GM21825 (cell line): ENCODE results near the gene SELP.
"Not testable (repeated sequence)": the region's sequence is repeated elsewhere in the genome, so short reads cannot be mapped to it uniquely, and the experiment has no call there.

ENCODE experiments used
- ATAC-seq: cut with Tn5 transposase; IDR thresholded peaks from one replicate; pipeline ENCODE4 v1.9.1; 2021; ENCODE audit warnings: mild to moderate bottlenecking, moderate library complexity; ENCODE audit not compliant: unreplicated experiment

The SELP gene

DNA sequence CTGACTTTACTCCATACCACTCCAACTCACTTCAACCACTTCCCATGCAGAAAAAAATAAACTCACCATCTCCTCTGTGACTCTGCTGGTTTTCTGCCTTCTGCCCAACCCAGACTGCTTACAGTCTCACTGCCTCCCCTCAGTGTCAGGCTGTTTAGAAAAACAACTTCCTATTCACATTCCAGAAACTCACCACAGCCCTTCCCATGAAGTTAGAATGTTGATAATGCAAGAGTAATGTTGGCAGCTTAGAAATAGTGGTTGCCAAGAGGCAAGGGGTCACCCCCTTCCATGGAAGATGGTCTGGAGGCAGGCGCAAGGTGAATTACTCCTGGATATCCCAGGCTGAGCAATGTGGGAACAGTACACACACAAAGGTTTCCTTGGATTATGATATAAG lies at the start of gene SELP:
TSS of gene SELP (minus strand) at position 119 of the 400 bp plus-strand sequence. CDS start at position 69, 50 bp downstream.
- no peak for ATAC-seq

DNA sequence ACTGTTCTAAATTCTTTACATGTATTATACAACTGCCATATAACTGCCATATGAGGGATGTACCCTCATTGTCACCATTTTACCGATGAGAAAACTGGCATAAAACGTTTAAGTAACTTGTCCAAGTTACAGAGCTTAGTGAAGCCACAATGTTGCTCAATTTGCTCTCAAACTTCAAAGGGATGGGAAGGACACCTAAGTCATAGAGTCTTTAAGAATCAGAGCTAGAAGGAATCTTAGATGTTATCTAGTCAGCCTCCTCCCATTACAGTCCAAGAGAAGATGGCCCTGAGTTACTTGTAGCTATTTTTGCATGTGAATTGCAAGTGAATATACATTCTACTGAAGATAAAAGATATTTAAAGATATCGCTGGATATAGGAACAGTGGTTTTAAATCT lies 49.8 kb upstream of the SELP start:
- ATAC-seq, result no peak

DNA sequence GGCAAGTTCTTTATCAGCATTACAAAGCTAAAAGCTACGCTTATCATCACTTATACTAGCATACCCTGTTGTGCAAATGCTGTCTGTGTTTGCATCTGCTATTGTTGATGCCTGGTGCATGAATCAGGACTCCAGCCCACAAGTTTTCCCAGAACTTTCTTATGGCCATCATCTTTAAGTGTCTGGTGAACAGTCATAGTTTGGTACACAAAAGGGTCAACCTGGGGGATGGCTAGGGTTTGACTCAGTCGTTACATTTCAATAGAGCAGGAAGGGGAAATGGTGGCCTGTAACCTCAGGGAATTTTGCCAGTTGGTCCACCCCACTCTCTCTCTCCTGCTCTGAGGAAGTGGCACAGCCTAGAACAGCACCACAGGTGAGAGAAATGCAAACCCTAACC lies 46.1 kb upstream of the SELP start:
- ATAC-seq, result no peak

DNA sequence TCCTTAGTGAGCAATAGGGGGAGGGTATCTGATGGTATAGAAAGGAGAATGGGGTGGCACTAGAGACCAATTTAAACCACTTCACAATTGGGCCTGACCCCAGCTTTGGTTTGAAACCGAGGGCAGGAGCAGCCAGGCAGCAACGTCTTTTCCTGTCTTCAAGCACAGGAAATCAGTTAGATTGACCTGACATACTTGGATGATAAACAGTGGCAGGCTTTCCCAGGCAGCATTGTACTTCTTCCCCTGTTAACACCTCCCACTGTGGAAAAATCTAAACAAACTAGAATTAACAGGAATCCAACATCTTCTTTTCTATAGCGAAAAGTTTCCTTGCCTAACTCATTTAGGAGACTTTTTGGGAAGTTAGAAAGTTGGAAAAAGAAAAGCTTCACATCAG lies 40.9 kb upstream of the SELP start:
- ATAC-seq, result no peak

DNA sequence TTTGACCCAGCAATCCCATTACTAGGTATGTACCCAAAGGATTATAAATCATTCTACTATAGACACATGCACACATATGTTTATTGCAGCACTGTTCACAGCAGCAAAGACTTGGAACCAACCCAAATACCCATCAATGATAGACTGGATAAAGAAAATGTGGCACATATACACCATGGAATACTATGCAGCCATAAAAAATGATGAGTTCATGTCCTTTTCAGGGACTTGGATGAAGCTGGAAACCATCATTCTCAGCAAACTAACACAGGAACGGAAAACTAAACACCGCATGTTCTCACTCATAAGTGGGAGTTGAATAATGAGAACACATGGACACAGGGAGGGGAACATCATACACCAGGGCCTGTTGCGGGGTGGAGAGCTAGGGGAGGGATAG lies 40.3 kb upstream of the SELP start:
- not testable (repeated sequence) for ATAC-seq

DNA sequence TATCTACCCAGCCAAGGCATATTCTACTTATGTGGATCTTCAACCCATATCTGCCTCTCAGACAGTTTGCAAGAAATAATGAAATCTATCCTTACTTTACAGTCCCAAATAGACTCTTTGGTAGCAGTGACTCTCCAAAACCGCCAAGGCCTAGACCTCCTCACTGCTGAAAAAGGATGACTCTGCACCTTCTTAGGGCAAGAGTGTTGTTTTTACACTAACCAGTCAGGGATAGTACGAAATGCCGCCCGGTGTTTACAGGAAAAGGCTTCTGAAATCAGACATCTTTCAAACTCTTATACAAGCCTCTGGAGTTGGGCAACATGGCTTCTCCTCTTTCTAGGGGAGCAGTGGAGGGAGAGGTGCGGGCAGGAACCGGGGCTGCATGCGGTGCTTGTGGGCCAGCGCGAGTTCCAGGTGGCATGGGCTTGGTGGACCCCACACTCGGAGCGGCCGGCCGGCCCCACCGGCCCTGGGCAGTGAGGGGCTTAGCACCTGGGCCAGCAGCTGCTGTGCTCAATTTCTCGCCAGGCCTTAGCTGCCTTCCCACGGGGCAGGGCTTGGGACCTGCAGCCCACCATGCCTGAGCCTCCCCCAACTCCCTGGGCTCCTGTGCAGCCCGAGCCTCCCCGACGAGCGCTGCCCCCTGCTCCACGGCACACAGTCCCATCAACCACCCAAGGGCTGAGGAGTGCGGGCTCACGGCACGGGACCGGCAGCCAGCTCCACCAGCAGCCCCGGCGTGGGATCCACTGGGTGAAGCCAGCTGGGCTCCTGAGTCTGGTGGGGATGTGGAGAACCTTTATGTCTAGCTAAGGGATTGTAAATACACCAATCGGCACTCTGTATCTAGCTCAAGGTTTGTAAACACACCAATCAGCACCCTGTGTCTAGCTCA lies 38.0 kb upstream of the SELP start:
- not testable (repeated sequence) for ATAC-seq

DNA sequence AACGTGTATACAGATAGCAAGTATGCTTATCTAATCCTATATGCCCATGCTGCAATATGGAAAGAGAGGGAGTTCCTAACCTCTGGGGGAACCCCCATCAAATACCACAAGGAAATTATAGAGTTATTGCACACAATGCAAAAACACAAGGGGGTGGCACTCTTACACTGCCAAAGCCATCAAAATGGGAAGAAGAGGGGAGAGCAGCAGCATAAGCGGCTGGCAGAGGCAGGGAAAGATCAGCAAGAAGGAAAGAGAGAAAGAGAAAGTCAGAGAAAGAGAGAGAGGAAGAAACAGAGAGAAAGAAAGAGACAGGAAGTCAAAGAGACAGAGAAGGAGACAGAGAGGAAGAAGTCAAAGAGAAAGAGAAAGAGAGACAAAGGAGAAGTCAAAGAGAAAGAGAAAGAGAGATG lies 37.3 kb upstream of the SELP start:
- not testable (repeated sequence) for ATAC-seq

DNA sequence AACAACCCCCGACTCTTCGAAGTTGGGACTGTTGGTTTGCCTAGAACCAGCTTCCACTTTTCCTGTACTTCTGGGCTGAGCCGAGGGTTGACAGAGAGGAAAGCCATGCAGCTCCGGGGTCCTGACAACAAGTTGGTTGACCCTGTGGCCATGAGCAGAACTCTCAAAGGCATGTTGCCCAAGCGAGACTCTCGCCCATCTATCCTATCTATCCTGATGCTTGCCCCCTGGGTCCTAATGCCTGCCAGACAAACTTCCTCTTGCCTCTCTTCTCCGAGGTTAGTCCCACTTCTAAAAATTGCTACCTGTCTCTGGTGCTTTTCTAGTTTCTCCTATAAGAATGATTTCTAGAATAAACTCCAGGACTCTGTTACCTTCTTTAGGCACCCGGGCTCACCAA lies 32.8 kb upstream of the SELP start:
- not testable (repeated sequence) for ATAC-seq

DNA sequence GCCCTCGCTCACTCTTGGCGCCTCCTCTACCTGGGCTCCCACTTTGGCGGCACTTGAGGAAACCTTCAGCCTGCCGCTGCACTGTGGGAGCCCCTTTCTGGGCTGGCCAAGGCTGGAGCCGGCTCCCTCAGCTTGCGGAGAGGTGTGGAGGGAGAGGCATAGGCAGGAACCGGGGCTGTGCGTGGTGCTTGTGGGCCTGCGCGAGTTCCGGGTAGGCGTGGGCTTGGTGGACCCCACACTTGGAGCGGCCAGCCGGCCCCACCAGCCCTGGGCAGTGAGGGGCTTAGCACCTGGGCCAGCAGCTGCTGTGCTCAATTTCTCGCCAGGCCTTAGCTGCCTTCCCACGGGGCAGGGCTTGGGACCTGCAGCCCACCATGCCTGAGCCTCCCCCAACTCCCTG lies 31.1 kb upstream of the SELP start:
- ATAC-seq, result not testable (repeated sequence)

DNA sequence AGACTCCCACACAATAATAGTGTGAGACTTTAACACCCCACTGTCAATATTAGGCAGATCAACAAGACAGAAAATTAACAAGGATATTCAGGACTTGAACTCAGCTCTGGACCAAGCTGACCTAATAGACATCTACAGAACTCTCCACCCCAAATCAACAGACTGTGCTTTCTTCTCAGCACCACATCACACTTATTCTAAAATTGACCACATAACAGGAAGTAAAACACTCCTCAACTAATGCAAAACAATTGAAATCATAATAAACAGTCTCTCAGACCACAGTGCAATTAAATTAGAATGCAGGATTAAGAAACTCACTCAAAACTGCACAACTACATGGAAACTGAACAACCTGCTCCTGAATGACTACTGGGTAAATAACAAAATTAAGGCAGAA lies 28.9 kb upstream of the SELP start:
- ATAC-seq, result not testable (repeated sequence)

DNA sequence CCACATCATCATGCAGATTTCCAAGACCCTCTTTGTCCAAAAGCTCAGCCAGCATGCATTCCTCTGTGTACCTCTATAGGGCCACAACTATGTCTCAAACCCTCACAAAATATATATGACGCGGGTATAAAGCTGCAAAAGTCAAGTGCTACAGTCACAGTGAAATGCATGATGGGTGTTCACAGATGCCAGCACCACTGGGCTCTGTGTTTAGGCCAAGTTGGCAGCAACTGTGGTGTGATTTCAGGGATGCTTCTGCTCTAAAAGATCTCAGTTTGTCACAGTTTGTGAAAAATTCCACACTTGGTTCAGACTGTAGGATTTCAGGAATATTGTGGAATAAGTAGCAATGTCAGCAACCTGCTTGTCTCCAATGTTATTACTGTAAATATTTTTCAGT lies 23.9 kb upstream of the SELP start:
- ATAC-seq, result no peak

DNA sequence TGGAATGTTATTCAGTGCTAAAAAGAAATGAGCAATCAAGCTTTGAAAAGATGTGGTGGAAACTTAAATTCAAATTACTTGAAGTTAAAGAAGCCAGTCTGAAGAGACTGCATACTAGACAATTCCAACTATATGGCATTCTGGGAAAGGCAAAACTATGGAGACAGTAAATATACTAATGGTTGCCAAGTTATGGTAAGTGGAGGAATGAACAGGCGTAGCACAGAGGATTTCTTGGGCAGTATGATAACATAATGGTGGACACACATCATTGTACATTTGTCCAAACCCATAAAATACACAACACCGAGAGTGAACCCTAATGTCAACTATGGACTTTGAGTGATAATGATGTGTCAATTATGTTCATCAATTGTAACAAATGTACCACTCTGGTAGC lies 21.1 kb upstream of the SELP start:
- no peak for ATAC-seq

DNA sequence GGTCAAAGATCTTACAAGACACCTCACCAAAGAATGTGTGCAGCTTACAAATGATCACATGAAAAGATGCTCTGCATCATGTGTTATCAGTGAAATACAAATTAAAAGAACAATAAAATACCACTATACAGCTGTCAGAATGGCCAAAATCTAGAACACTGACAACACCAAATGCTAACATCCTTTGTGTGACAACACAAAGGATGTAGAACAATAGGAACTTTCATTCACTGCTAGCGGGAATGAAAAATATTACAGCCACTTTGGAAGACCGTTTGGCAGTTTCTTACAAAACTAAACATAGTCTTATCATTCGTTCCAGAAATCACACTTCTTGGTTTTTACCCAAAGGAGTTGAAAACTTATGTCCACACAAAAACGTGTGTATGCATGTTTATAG lies 20.6 kb upstream of the SELP start:
- ATAC-seq, result no peak

DNA sequence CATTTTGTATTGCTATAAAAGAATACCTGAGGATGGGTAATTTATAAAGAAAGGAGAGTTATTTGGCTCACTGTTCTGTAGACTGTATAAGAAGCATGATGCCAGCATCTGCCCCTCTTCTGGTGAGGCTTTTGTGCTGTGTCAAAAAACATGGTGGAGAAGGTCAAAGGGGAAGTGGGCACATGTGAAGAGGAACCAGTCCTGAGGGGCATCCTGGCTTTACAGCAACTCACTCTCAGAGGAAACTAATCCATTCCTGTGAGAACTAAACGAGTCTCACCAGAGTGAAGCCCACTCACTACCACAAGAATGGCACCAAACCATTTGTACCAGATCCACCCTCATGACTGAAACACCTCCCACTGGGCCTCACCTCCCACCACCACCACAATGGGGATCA lies 18.8 kb upstream of the SELP start:
- ATAC-seq, result no peak

DNA sequence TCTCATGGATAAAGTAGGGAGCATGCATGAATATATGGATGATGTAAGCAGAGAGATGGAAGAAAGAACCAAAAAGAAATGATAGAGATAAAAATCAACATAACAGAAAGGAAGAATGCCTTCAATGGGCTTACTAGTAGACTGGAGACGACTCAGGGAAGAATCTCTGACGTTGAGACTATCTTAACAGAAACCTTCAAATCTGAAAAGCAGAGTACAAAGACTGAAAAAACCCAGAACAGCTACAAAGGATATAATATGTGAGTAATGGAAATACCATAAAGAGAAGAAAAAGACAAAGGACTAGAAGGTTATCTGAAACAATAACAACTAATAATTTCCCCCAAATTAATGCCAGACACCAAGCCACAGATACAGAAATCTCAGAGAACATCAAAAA lies 18.3 kb upstream of the SELP start:
- ATAC-seq, result no peak

DNA sequence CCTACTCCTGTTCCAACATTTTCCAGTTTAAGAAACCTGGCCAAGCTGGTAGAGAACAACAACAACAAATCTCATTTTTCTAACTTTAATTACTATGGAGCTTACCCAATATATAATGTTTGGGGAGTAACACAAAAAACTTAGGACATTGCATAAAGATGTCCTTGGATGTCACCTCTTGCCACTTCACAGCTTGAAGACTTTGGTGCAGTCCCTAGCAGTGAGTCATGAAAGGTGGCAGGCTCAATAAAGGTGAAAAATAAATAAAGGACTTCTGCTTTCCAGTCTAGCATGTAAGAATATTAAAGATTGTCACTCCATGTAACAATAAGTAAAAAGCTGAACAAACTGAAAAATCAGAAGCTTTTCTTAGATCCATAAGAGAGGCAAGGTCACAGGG lies 17.6 kb upstream of the SELP start:
- no peak for ATAC-seq

DNA sequence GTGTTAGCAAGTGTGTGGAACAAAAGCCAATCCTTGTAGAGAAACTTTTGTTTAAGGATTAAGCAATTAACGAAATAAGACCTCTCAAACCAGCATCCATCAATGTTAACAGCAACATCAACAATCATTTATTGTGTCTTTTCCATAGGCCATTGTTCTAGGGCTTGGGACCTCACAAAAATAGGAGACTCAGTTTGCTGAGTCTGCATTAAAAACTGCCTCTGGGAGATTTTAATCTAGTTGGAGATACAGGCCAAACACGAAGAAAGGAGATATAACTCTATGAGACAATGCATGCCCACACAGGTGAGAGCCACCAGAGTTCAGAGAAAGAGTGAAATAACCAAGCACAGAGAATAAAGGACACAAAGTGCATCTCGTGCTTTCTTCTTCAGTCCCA lies 14.4 kb upstream of the SELP start:
- ATAC-seq, result no peak

DNA sequence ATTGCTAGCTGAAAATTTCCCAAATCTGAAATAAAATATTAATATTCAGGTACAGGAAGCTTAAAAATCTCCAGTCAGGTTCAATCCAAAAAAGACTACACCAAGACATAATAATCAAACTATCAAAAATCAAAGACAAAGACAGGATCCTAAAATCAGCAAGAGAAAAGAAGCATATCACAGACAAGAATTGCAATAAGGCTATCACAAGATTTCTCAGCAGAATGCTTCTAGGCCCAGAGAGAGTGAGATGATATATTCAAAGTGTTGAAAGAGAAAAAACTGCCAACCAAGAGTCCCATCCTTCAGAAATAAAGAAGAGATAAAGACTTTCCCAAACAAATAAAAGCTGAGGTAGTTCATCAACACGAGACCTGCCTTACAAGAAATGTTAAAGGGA lies 5.0 kb upstream of the SELP start:
- ATAC-seq, result no peak

DNA sequence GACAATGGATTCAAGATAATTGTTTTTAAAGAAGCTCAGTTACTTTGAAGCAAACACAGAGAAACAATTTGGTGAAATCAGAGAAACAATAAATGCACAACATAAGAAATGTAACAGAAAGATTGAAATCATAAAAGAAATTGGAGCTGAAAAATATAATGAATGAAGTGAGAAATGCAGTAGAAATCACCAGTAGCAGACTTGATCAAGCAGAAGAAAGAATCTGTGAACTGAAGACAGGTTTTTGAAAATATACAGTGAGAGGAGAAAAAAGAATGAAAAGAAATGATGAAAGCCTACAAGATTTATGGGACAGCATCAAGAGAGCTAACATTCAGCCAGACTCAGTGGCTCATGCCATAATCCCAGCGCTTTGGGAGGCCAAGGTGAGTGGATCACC lies 4.2 kb upstream of the SELP start:
- no peak for ATAC-seq

DNA sequence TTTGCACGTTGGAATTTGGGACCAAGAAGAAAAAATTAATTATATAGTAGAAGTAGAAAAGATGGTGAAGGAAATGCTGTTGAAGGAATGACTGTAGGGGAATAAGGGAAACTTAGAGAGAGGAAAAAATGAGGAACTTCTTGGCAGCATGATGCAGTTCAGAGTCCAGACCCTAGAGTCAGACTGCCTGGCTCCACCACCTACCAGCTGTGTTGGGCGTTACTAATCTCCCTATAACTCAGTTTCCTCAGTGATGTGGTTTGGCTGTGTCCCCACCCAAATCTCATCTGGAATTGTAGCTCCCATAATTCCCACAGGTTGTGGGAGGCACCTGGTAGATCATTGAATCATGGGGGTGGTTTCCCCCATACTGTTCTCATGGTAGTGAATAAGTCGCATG lies 1.3 kb upstream of the SELP start:
- no peak for ATAC-seq

DNA sequence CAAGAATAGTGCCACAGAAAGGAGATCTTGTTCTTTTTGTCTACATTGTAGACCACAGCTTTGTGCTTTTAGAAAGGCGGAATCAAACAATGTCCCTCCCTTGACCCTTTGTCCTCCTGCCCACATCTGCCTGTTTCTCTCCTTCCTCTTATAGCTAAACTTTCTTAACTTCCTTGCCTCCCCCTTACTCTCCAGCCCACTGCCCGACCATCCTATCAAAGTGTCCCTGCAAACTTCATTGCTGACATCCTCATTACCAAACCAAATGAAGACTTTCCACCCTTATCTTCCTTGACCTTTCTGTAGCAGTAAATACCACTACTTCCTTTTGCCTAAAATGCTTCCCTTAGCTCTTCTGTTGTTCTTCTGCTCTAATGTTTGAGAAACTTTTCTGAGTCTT lies 5.0 kb downstream of the SELP start:
- ATAC-seq, result no peak

DNA sequence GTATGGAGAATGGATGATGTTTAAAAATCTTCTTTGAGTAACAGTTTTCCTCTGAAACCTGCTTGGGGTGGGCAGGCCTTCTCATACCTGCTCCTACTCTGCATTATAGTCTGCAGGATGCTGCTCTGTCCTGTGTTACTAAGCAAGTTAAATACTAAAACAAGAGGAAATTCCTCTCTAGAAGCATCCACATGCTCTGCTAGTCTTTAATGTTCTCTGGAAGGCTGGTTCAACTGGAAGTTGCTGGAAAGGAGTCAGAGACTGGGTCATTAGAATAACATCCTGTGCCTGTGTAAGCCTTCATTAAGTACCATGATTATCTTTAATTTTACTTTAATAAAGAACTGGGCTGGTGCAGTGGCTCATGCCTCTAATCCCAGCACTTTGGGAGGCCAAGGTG lies 5.8 kb downstream of the SELP start:
- ATAC-seq, result no peak
